Naive B cell (primary cell): ENCODE results near the gene MOGAT3. TPM values are rescaled to one million over a fixed set of nuclear protein-coding genes. Genes with fewer than 3 reads are reported as not detected.
"Not testable (repeated sequence)": the region's sequence is repeated elsewhere in the genome, so short reads cannot be mapped to it uniquely, and the experiment has no call there.

Experiments used
- ATAC-seq, 2 donors: fragments of 150-1000 bp; cut with Tn5 transposase; 2 replicates each; pipeline ENCODE4 v1.10.0; 2021; ENCODE audit warnings: low read depth in 2 of 2, mild to moderate bottlenecking in 2 of 2, moderate library complexity in 2 of 2
- DNase-seq: peaks from one replicate; pipeline ENCODE4 v3.0.0; 2022
- H3K27ac Mint-ChIP-seq, 6 donors: one replicate each; pipeline ENCODE4 v1.8.0; 2020 to 2022; ENCODE audit warnings: mild to moderate bottlenecking in 6 of 6, mixed read lengths in 6 of 6, moderate library complexity in 5 of 6, inconsistent platforms in 2 of 6
- H3K27me3 Mint-ChIP-seq, 3 donors: one replicate each; pipeline ENCODE4 v1.8.0; 2021 to 2022; ENCODE audit warnings: mixed read lengths in 3 of 3, mild to moderate bottlenecking in 1 of 3
- H3K36me3 Mint-ChIP-seq, 2 donors: one replicate each; pipeline ENCODE4 v1.8.0; 2020 to 2022; ENCODE audit warnings: mixed read lengths in 2 of 2, inconsistent platforms in 1 of 2, mild to moderate bottlenecking in 1 of 2
- H3K4me1 Mint-ChIP-seq, 3 donors: one replicate each; pipeline ENCODE4 v1.8.0; 2020 to 2022; ENCODE audit warnings: mixed read lengths in 3 of 3, inconsistent platforms in 1 of 3, mild to moderate bottlenecking in 1 of 3, moderate library complexity in 1 of 3
- H3K4me3 Mint-ChIP-seq, 8 donors: one replicate each; pipeline ENCODE4 v1.8.0; 2020 to 2022; ENCODE audit warnings: mild to moderate bottlenecking in 8 of 8, mixed read lengths in 8 of 8, moderate library complexity in 8 of 8, inconsistent platforms in 2 of 8
- H3K9me3 Mint-ChIP-seq, 7 donors: one replicate each; pipeline ENCODE4 v1.8.0; 2020 to 2022; ENCODE audit warnings: mixed read lengths in 7 of 7, mild to moderate bottlenecking in 5 of 7, inconsistent platforms in 2 of 7, moderate library complexity in 1 of 7
- polyA plus RNA-seq, 6 donors: library from polyadenylated mRNA; unstranded; fragments of 300-500 nt; fragmentation: Illumina TruSeq; gene quantifications; one replicate each; pipeline ENCODE4 v1.2.3, GENCODE V29; 2021; ENCODE audit warnings: low read depth in 6 of 6

MOGAT3 gene
- polyA plus RNA-seq, 6 donors from 2014 or later, result not detected

GRCh38 chr7:101205901-101206664 lies 5.2 kb upstream of the MOGAT3 start:
- DNase-seq (no peak), ATAC-seq (no peak)
- H3K4me3 Mint-ChIP-seq, result no peak overlapping the region
- H3K36me3 Mint-ChIP-seq, result peaks cover 0 to 14% of the 10 kb centered on the region in 2 donors
- H3K27ac Mint-ChIP-seq, result peak overlapping the region in 1 of 6 donors; percentile 78
- H3K27me3 Mint-ChIP-seq, result peaks cover 0 to 31% (median 21%) of the 10 kb centered on the region in 3 donors
- peaks cover 8 to 21% (median 19%) of the 10 kb centered on the region in 3 donors for H3K4me1 Mint-ChIP-seq
- H3K9me3 Mint-ChIP-seq, result no peaks in the 10 kb centered on the region

GRCh38 chr7:101203740-101204738 lies 3.2 kb upstream of the MOGAT3 start:
- peak overlapping the region in 3 of 8 donors; percentile 2 to 67 (median 51) for H3K4me3 Mint-ChIP-seq
- peaks cover 0 to 44% (median 33%) of the 10 kb centered on the region in 3 donors for H3K27me3 Mint-ChIP-seq
- H3K9me3 Mint-ChIP-seq, H3K27ac Mint-ChIP-seq, DNase-seq, ATAC-seq: not testable (repeated sequence)
- H3K4me1 Mint-ChIP-seq, result peaks cover 14 to 25% (median 23%) of the 10 kb centered on the region in 3 donors
- H3K36me3 Mint-ChIP-seq, result peaks cover 0 to 14% of the 10 kb centered on the region in 2 donors

GRCh38 chr7:101202603-101202918 lies 1.7 kb upstream of the MOGAT3 start:
- Mint-ChIP-seq H3K36me3 (peaks cover 0 to 8% of the 10 kb centered on the region in 2 donors), H3K4me3 (peak overlapping the region in 2 of 8 donors; percentile 50 to 69), H3K27ac (no peak overlapping the region), H3K27me3 (peaks cover 0 to 53% (median 33%) of the 10 kb centered on the region in 3 donors), H3K4me1 (peaks cover 14 to 25% (median 23%) of the 10 kb centered on the region in 3 donors), H3K9me3 (no peaks in the 10 kb centered on the region)
- ATAC-seq (no peak), DNase-seq (no peak)

- Mint-ChIP-seq H3K27ac (peak overlapping the region in 1 of 6 donors; percentile 89), H3K4me3 (peak overlapping the region in 5 of 8 donors; percentile 12 to 74 (median 48)), H3K36me3 (peaks cover 0 to 8% of the 10 kb centered on the region in 2 donors), H3K9me3 (no peaks in the 10 kb centered on the region), H3K4me1 (peaks cover 14 to 25% (median 23%) of the 10 kb centered on the region in 3 donors), H3K27me3 (peaks cover 0 to 55% (median 33%) of the 10 kb centered on the region in 3 donors)
- ATAC-seq (peak; percentile 91 to 92), DNase-seq (no peak)
These were observed 1.1 kb upstream of the MOGAT3 start for GRCh38 chr7:101201695-101202602.

- peaks cover 14 to 25% (median 23%) of the 10 kb centered on the region in 3 donors for H3K4me1 Mint-ChIP-seq
- H3K36me3 Mint-ChIP-seq, result no peaks in the 10 kb centered on the region
- DNase-seq, result no peak
- peak overlapping the region in 1 of 6 donors; percentile 79 for H3K27ac Mint-ChIP-seq
- peaks cover 0 to 60% (median 33%) of the 10 kb centered on the region in 3 donors for H3K27me3 Mint-ChIP-seq
- ATAC-seq, result no peak
- H3K9me3 Mint-ChIP-seq, result no peaks in the 10 kb centered on the region
- H3K4me3 Mint-ChIP-seq, result peak overlapping the region in 1 of 8 donors; percentile 54
These were observed 353 bp downstream of the MOGAT3 start for GRCh38 chr7:101200504-101200861.

GRCh38 chr7:101199522-101199921 lies 1.3 kb downstream of the MOGAT3 start:
- peaks cover 14 to 25% (median 23%) of the 10 kb centered on the region in 3 donors for H3K4me1 Mint-ChIP-seq
- peaks cover 0 to 64% (median 33%) of the 10 kb centered on the region in 3 donors for H3K27me3 Mint-ChIP-seq
- ATAC-seq, DNase-seq, H3K36me3 Mint-ChIP-seq, H3K4me3 Mint-ChIP-seq, H3K27ac Mint-ChIP-seq, H3K9me3 Mint-ChIP-seq: not testable (repeated sequence)

- H3K27me3 Mint-ChIP-seq, result peaks cover 0 to 56% (median 27%) of the 10 kb centered on the region in 3 donors
- H3K36me3 Mint-ChIP-seq, result no peaks in the 10 kb centered on the region
- peak overlapping the region in 1 of 8 donors; percentile 44 for H3K4me3 Mint-ChIP-seq
- no peak overlapping the region for H3K27ac Mint-ChIP-seq
- no peak for ATAC-seq
- no peaks in the 10 kb centered on the region for H3K9me3 Mint-ChIP-seq
- DNase-seq, result no peak
- peaks cover 11 to 17% (median 15%) of the 10 kb centered on the region in 3 donors for H3K4me1 Mint-ChIP-seq
These were observed 2.4 kb downstream of the MOGAT3 start for GRCh38 chr7:101198476-101198875.

- DNase-seq (no peak), ATAC-seq (no peak)
- Mint-ChIP-seq H3K27ac (no peak overlapping the region), H3K4me1 (peaks cover 9 to 17% (median 11%) of the 10 kb centered on the region in 3 donors), H3K36me3 (no peaks in the 10 kb centered on the region), H3K27me3 (peaks cover 0 to 54% (median 23%) of the 10 kb centered on the region in 3 donors), H3K9me3 (no peaks in the 10 kb centered on the region), H3K4me3 (no peak overlapping the region)
These were observed 2.8 kb downstream of the MOGAT3 start for GRCh38 chr7:101197991-101198390.

GRCh38 chr7:101195884-101196283 lies 5.0 kb downstream of the MOGAT3 start:
- ATAC-seq (no peak), DNase-seq (no peak)
- Mint-ChIP-seq H3K36me3 (no peaks in the 10 kb centered on the region), H3K4me3 (no peak overlapping the region), H3K27me3 (peaks cover 4 to 36% (median 10%) of the 10 kb centered on the region in 3 donors), H3K9me3 (peaks cover 0 to 1% (median 0%) of the 10 kb centered on the region in 7 donors), H3K4me1 (peaks cover 4 to 8% (median 6%) of the 10 kb centered on the region in 3 donors), H3K27ac (no peak overlapping the region)

GRCh38 chr7:101189109-101189508 lies 11.7 kb downstream of the MOGAT3 start:
- H3K27ac Mint-ChIP-seq, result peak overlapping the region in 1 of 6 donors; percentile 64
- peaks cover 0 to 2% (median 0%) of the 10 kb centered on the region in 7 donors for H3K9me3 Mint-ChIP-seq
- H3K27me3 Mint-ChIP-seq, result peaks cover 17 to 22% (median 21%) of the 10 kb centered on the region in 3 donors
- H3K36me3 Mint-ChIP-seq, result no peaks in the 10 kb centered on the region
- peaks cover 0 to 5% (median 3%) of the 10 kb centered on the region in 3 donors for H3K4me1 Mint-ChIP-seq
- no peak overlapping the region for H3K4me3 Mint-ChIP-seq
- no peak for DNase-seq
- no peak for ATAC-seq

- H3K9me3 Mint-ChIP-seq, result peaks cover 0 to 9% (median 0%) of the 10 kb centered on the region in 7 donors
- H3K27ac Mint-ChIP-seq, result peak overlapping the region in 1 of 6 donors; percentile 75
- ATAC-seq, result peak; percentile 46 to 57
- H3K36me3 Mint-ChIP-seq, result peaks cover 0 to 5% of the 10 kb centered on the region in 2 donors
- DNase-seq, result no peak
- peaks cover 23 to 32% (median 30%) of the 10 kb centered on the region in 3 donors for H3K27me3 Mint-ChIP-seq
- H3K4me1 Mint-ChIP-seq, result peaks cover 0 to 8% (median 0%) of the 10 kb centered on the region in 3 donors
- H3K4me3 Mint-ChIP-seq, result no peak overlapping the region
These were observed 13.9 kb downstream of the MOGAT3 start for GRCh38 chr7:101186844-101187428.

- no peak for DNase-seq
- ATAC-seq, result no peak
- H3K36me3 Mint-ChIP-seq, result peaks cover 0 to 5% of the 10 kb centered on the region in 2 donors
- H3K9me3 Mint-ChIP-seq, result peaks cover 0 to 9% (median 0%) of the 10 kb centered on the region in 7 donors
- H3K27me3 Mint-ChIP-seq, result peaks cover 24 to 37% (median 34%) of the 10 kb centered on the region in 3 donors
- peaks cover 0 to 8% (median 0%) of the 10 kb centered on the region in 3 donors for H3K4me1 Mint-ChIP-seq
- no peak overlapping the region for H3K27ac Mint-ChIP-seq
- no peak overlapping the region for H3K4me3 Mint-ChIP-seq
These were observed 14.6 kb downstream of the MOGAT3 start for GRCh38 chr7:101186194-101186593.
